WTC11 (cell line): ENCODE results near the gene SCYL3. TPM values are rescaled to one million over a fixed set of nuclear protein-coding genes. Genes with fewer than 3 reads are reported as not detected.

Experiments
- ATAC-seq: fragments of 200-7000 bp; cut with Tn5 transposase; 2 replicates; pipeline ENCODE4 v1.10.0; 2021; ENCODE audit warnings: mild to moderate bottlenecking, moderate library complexity
- Bru-seq: library from RNA; stranded (reverse); fragments of 400-500 nt; gene quantifications from one replicate; lab custom pipeline; 2021; lab: Mats Ljungman, UMichigan
- CTCF ChIA-PET: fragments of 300-600 bp; sonication (Branson Sonifier 250); formaldehyde crosslinking; loops from one replicate; lab custom pipeline; 2021; ENCODE audit warnings: antibody characterized with exemption; lab: Charles Lee
- POLR2A ChIA-PET: fragments of 350-600 bp; sonication (Branson Sonifier 250); formaldehyde crosslinking; loops from one replicate; lab custom pipeline; 2021; ENCODE audit warnings: antibody characterized with exemption; lab: Charles Lee
- DNase-seq: peaks from one replicate; pipeline ENCODE4 v3.0.0; 2021; ENCODE audit warnings: low spot score
- H3K27ac Mint-ChIP-seq: 2 replicates; pipeline ENCODE4 v1.8.0; 2021; ENCODE audit warnings: mixed read lengths
- H3K27me3 Mint-ChIP-seq: 2 replicates; pipeline ENCODE4 v1.8.0; 2021; ENCODE audit warnings: low read depth, mild to moderate bottlenecking, moderate library complexity, mixed read lengths
- H3K36me3 Mint-ChIP-seq: 2 replicates; pipeline ENCODE4 v1.8.0; 2021; ENCODE audit warnings: mixed read lengths
- H3K4me1 Mint-ChIP-seq: 2 replicates; pipeline ENCODE4 v1.8.0; 2022; ENCODE audit warnings: mixed read lengths
- H3K4me3 Mint-ChIP-seq: 2 replicates; pipeline ENCODE4 v1.8.0; 2021; ENCODE audit warnings: mild to moderate bottlenecking, moderate library complexity, mixed read lengths
- H3K9me3 Mint-ChIP-seq: 2 replicates; pipeline ENCODE4 v1.8.0; 2021; ENCODE audit warnings: mixed read lengths
- ATF2 ChIP-seq: sonication (generic); formaldehyde crosslinking; IDR thresholded peaks from 2 replicates; pipeline ENCODE4 v1.8.1; 2022; ENCODE audit warnings: low read depth, missing genetic modification reagents, borderline replicate concordance
- CREB1 ChIP-seq: sonication (generic); formaldehyde crosslinking; IDR thresholded peaks from 2 replicates; pipeline ENCODE4 v1.8.0; 2023; ENCODE audit warnings: mild to moderate bottlenecking, missing genetic modification reagents
- CREM ChIP-seq: sonication (generic); formaldehyde crosslinking; IDR thresholded peaks from 2 replicates; pipeline ENCODE4 v1.8.1; 2022; ENCODE audit warnings: mild to moderate bottlenecking, missing genetic modification reagents, moderate library complexity
- ELF4 ChIP-seq: sonication (generic); formaldehyde crosslinking; IDR thresholded peaks from 2 replicates; pipeline ENCODE4 v1.8.1; 2022; ENCODE audit warnings: low read depth, mild to moderate bottlenecking, moderate library complexity, missing genetic modification reagents
- EMX1 ChIP-seq: fragments of 250-450 bp; sonication (Bioruptor Pico); IDR thresholded peaks from 2 replicates; pipeline ENCODE4 v1.8.0; 2021; ENCODE audit warnings: mild to moderate bottlenecking
- ESRRA ChIP-seq: sonication (generic); formaldehyde crosslinking; IDR thresholded peaks from 2 replicates; pipeline ENCODE4 v1.8.1; 2022; ENCODE audit warnings: mild to moderate bottlenecking, missing genetic modification reagents, borderline replicate concordance
- FOXJ3 ChIP-seq: sonication (generic); formaldehyde crosslinking; IDR thresholded peaks from 2 replicates; pipeline ENCODE4 v1.9.0; 2021; ENCODE audit warnings: missing genetic modification reagents, mild to moderate bottlenecking, borderline replicate concordance
- FOXK1 ChIP-seq: sonication (generic); formaldehyde crosslinking; IDR thresholded peaks from 2 replicates; pipeline ENCODE4 v1.8.0; 2022; ENCODE audit warnings: mild to moderate bottlenecking, moderate library complexity, missing genetic modification reagents
- GABPB1 ChIP-seq: sonication (generic); formaldehyde crosslinking; IDR thresholded peaks from 2 replicates; pipeline ENCODE4 v1.8.1; 2023; ENCODE audit warnings: mild to moderate bottlenecking, missing genetic modification reagents
- GRHL2 ChIP-seq: fragments of 250-450 bp; sonication (Bioruptor Pico); IDR thresholded peaks from 2 replicates; pipeline ENCODE4 v1.8.0; 2022; ENCODE audit warnings: mild to moderate bottlenecking, moderate library complexity; ENCODE audit not compliant: insufficient replicate concordance, severe bottlenecking
- GTF2I ChIP-seq: fragments of 250-450 bp; sonication (Bioruptor Pico); conservative IDR thresholded peaks from 2 replicates; pipeline ENCODE4 v1.4.0; 2021; ENCODE audit warnings: mild to moderate bottlenecking
- HMGA2 ChIP-seq: fragments of 250-450 bp; sonication (Bioruptor Pico); IDR thresholded peaks from 2 replicates; pipeline ENCODE4 v1.4.0; 2021; ENCODE audit warnings: mild to moderate bottlenecking, moderate library complexity
- KAT7 ChIP-seq: sonication (generic); formaldehyde crosslinking; IDR thresholded peaks from 2 replicates; pipeline ENCODE4 v1.8.1; 2023; ENCODE audit warnings: missing genetic modification reagents, mild to moderate bottlenecking, borderline replicate concordance
- MXD4 ChIP-seq: fragments of 250-450 bp; sonication (Bioruptor Pico); IDR thresholded peaks from 2 replicates; pipeline ENCODE4 v1.8.0; 2021; ENCODE audit warnings: mild to moderate bottlenecking, moderate library complexity, borderline replicate concordance
- MYBL2 ChIP-seq: sonication (generic); formaldehyde crosslinking; IDR thresholded peaks from 2 replicates; pipeline ENCODE4 v1.8.1; 2023; ENCODE audit warnings: mild to moderate bottlenecking, moderate library complexity, missing genetic modification reagents
- NFATC4 ChIP-seq: fragments of 250-450 bp; sonication (Bioruptor Pico); IDR thresholded peaks from 2 replicates; pipeline ENCODE4 v1.9.0; 2021; ENCODE audit warnings: mild to moderate bottlenecking
- NFYB ChIP-seq: sonication (generic); formaldehyde crosslinking; conservative IDR thresholded peaks from 2 replicates; pipeline ENCODE4 v1.8.0; 2022; ENCODE audit warnings: low read depth, missing genetic modification reagents
- NR2C2 ChIP-seq: sonication (generic); formaldehyde crosslinking; IDR thresholded peaks from 2 replicates; pipeline ENCODE4 v1.8.0; 2022; ENCODE audit warnings: mild to moderate bottlenecking, missing genetic modification reagents
- PRRX2 ChIP-seq: fragments of 250-450 bp; sonication (Bioruptor Pico); IDR thresholded peaks from 2 replicates; pipeline ENCODE4 v1.8.0; 2021; ENCODE audit warnings: mild to moderate bottlenecking
- TCF7 ChIP-seq: sonication (generic); formaldehyde crosslinking; IDR thresholded peaks from 2 replicates; pipeline ENCODE4 v1.8.0; 2022; ENCODE audit warnings: mild to moderate bottlenecking, low read depth, missing genetic modification reagents, moderate library complexity
- ZNF219 ChIP-seq: sonication (generic); formaldehyde crosslinking; IDR thresholded peaks from 2 replicates; pipeline ENCODE4 v1.8.0; 2023; ENCODE audit warnings: missing genetic modification reagents, mild to moderate bottlenecking, borderline replicate concordance
- ZNF317 ChIP-seq: sonication (generic); formaldehyde crosslinking; IDR thresholded peaks from 2 replicates; pipeline ENCODE4 v1.8.1; 2023; ENCODE audit warnings: low read depth, mild to moderate bottlenecking, moderate library complexity, missing genetic modification reagents, borderline replicate concordance
- ZNF396 ChIP-seq: fragments of 250-450 bp; sonication (Bioruptor Pico); IDR thresholded peaks from 2 replicates; pipeline ENCODE4 v1.8.0; 2021; ENCODE audit warnings: mild to moderate bottlenecking, moderate library complexity, borderline replicate concordance
- ZNF416 ChIP-seq: fragments of 250-450 bp; sonication (Bioruptor Pico); IDR thresholded peaks from 2 replicates; pipeline ENCODE4 v1.9.0; 2021; ENCODE audit warnings: mild to moderate bottlenecking, inconsistent platforms
- ZNF671 ChIP-seq: fragments of 250-450 bp; sonication (Bioruptor Pico); IDR thresholded peaks from 2 replicates; pipeline ENCODE4 v1.8.0; 2021; ENCODE audit warnings: mild to moderate bottlenecking
- long read RNA-seq, 3 experiments: library from RNA in 1 of 3; library from capped mRNA in 1 of 3; library from polyadenylated mRNA in 1 of 3; unstranded in 2 of 3; stranded (forward) in 1 of 3; transcript quantifications; one replicate each; pipeline ENCODE4 v2.0.0, GENCODE V29; 2021
- total RNA-seq: library from RNA; stranded (reverse); gene quantifications from 3 replicates; pipeline ENCODE4 v1.2.3, GENCODE V29; 2021
- TF ChIP-seq, protein P1 (sequence below): sonication (generic); formaldehyde crosslinking; IDR thresholded peaks from 2 replicates; pipeline ENCODE4 v1.8.0; 2022; ENCODE audit warnings: missing genetic modification reagents
- TF ChIP-seq, protein P2 (sequence below): sonication (generic); formaldehyde crosslinking; IDR thresholded peaks from 2 replicates; pipeline ENCODE4 v1.8.0; 2022; ENCODE audit warnings: mild to moderate bottlenecking, missing genetic modification reagents
- TF ChIP-seq, protein P3 (sequence below): sonication (generic); formaldehyde crosslinking; IDR thresholded peaks from 2 replicates; pipeline ENCODE4 v1.8.0; 2023; ENCODE audit warnings: missing genetic modification reagents
- TF ChIP-seq, protein P4 (sequence below): sonication (generic); formaldehyde crosslinking; IDR thresholded peaks from 2 replicates; pipeline ENCODE4 v1.8.1; 2023; ENCODE audit warnings: mild to moderate bottlenecking, missing genetic modification reagents

Gene SCYL3
- total RNA-seq (4.8 to 5.3 TPM (median 4.9 TPM) in 3 replicates), Bru-seq, nascent RNA (percentile 78 among the genes with signal in this experiment)
- long read RNA-seq, experiment 1, full-length matches to known transcripts, result 9 of 26 reads
- long read RNA-seq, experiment 1, partial matches to known transcripts, result 4 of 26 reads
- long read RNA-seq, experiment 1, other reads (novel, unspliced or antisense), result 13 of 26 reads
- long read RNA-seq, experiment 2, partial matches to known transcripts, result 3 of 4 reads
- long read RNA-seq, experiment 2, other reads (novel, unspliced or antisense), result 1 of 4 reads
- long read RNA-seq, experiment 3, full-length matches to known transcripts, result 3 of 4 reads
- long read RNA-seq, experiment 3, partial matches to known transcripts, result 0 of 4 reads
- long read RNA-seq, experiment 3, other reads (novel, unspliced or antisense), result 1 of 4 reads

- no peaks in the 10 kb centered on the region for H3K27me3 Mint-ChIP-seq
- no peaks in the 10 kb centered on the region for H3K36me3 Mint-ChIP-seq
- H3K27ac Mint-ChIP-seq, result peak within 1 kb of the TSS; percentile 100
- H3K4me3 Mint-ChIP-seq, result peak within 1 kb of the TSS; percentile 82
- peak; percentile 87 for DNase-seq
- ChIA-PET CTCF (no interaction called here), POLR2A (interaction anchor here (0.6 to 2.2 kb wide), 6 partner anchors 59 to 628 kb away, joined by 3 to 8 read pairs (median 3); partner anchors contain the start of genes KIFAP3, METTL18 and SLC19A2)
- peak; percentile 89 for ATAC-seq
- peaks cover 60% of the 10 kb centered on the region for H3K4me1 Mint-ChIP-seq
- no peaks in the 10 kb centered on the region for H3K9me3 Mint-ChIP-seq
- TF ChIP-seq, protein P1, sequence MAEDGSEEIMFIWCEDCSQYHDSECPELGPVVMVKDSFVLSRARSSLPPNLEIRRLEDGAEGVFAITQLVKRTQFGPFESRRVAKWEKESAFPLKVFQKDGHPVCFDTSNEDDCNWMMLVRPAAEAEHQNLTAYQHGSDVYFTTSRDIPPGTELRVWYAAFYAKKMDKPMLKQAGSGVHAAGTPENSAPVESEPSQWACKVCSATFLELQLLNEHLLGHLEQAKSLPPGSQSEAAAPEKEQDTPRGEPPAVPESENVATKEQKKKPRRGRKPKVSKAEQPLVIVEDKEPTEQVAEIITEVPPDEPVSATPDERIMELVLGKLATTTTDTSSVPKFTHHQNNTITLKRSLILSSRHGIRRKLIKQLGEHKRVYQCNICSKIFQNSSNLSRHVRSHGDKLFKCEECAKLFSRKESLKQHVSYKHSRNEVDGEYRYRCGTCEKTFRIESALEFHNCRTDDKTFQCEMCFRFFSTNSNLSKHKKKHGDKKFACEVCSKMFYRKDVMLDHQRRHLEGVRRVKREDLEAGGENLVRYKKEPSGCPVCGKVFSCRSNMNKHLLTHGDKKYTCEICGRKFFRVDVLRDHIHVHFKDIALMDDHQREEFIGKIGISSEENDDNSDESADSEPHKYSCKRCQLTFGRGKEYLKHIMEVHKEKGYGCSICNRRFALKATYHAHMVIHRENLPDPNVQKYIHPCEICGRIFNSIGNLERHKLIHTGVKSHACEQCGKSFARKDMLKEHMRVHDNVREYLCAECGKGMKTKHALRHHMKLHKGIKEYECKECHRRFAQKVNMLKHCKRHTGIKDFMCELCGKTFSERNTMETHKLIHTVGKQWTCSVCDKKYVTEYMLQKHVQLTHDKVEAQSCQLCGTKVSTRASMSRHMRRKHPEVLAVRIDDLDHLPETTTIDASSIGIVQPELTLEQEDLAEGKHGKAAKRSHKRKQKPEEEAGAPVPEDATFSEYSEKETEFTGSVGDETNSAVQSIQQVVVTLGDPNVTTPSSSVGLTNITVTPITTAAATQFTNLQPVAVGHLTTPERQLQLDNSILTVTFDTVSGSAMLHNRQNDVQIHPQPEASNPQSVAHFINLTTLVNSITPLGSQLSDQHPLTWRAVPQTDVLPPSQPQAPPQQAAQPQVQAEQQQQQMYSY (CRISPR knock-in tag), result no peak
- TF ChIP-seq ELF4 (CRISPR knock-in tag), result no peak
- TF ChIP-seq ZNF671 (CRISPR knock-in tag), result no peak
- TF ChIP-seq ESRRA (CRISPR knock-in tag), result no peak
- 0 out of 2 replicates have a peak, but pooled peaks have one; percentile 16 for TF ChIP-seq FOXK1 (CRISPR knock-in tag)
- no peak for TF ChIP-seq CREB1
- TF ChIP-seq HMGA2 (CRISPR knock-in tag), result no peak; the same call in 1 of the 2 replicates
- no peak for TF ChIP-seq ZNF317
- peak; percentile 48 for TF ChIP-seq GABPB1 (CRISPR knock-in tag)
- TF ChIP-seq FOXJ3, result no peak
- no peak for TF ChIP-seq ZNF219 (CRISPR knock-in tag)
- TF ChIP-seq GRHL2 (CRISPR knock-in tag), result no peak
- TF ChIP-seq MXD4 (CRISPR knock-in tag), result peak; percentile 73; the same call in 1 of the 2 replicates
- TF ChIP-seq, protein P2, sequence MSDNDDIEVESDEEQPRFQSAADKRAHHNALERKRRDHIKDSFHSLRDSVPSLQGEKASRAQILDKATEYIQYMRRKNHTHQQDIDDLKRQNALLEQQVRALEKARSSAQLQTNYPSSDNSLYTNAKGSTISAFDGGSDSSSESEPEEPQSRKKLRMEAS (CRISPR knock-in tag), result peak; percentile 32; the same call in 1 of the 2 replicates
- TF ChIP-seq, protein P3, sequence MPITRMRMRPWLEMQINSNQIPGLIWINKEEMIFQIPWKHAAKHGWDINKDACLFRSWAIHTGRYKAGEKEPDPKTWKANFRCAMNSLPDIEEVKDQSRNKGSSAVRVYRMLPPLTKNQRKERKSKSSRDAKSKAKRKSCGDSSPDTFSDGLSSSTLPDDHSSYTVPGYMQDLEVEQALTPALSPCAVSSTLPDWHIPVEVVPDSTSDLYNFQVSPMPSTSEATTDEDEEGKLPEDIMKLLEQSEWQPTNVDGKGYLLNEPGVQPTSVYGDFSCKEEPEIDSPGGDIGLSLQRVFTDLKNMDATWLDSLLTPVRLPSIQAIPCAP (CRISPR knock-in tag), result no peak
- TF ChIP-seq ATF2 (CRISPR knock-in tag), result no peak
- TF ChIP-seq ZNF416 (CRISPR knock-in tag), result no peak
- TF ChIP-seq CREM, result peak; percentile 83; the same call in 1 of the 2 replicates
- TF ChIP-seq KAT7 (CRISPR knock-in tag), result 0 out of 2 replicates have a peak, but pooled peaks have one; percentile 51
- TF ChIP-seq TCF7 (CRISPR knock-in tag), result no peak
- TF ChIP-seq GTF2I (CRISPR knock-in tag), result no peak
- no peak; the same call in 1 of the 2 replicates for TF ChIP-seq PRRX2
- TF ChIP-seq EMX1 (CRISPR knock-in tag), result 0 out of 2 replicates have a peak, but pooled peaks have one; percentile 48
- TF ChIP-seq NR2C2 (CRISPR knock-in tag), result no peak
- no peak for TF ChIP-seq MYBL2 (CRISPR knock-in tag)
- TF ChIP-seq NFYB, result 0 out of 2 replicates have a peak, but pooled peaks have one; percentile 33
- TF ChIP-seq, protein P4, sequence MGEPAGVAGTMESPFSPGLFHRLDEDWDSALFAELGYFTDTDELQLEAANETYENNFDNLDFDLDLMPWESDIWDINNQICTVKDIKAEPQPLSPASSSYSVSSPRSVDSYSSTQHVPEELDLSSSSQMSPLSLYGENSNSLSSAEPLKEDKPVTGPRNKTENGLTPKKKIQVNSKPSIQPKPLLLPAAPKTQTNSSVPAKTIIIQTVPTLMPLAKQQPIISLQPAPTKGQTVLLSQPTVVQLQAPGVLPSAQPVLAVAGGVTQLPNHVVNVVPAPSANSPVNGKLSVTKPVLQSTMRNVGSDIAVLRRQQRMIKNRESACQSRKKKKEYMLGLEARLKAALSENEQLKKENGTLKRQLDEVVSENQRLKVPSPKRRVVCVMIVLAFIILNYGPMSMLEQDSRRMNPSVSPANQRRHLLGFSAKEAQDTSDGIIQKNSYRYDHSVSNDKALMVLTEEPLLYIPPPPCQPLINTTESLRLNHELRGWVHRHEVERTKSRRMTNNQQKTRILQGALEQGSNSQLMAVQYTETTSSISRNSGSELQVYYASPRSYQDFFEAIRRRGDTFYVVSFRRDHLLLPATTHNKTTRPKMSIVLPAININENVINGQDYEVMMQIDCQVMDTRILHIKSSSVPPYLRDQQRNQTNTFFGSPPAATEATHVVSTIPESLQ, result no peak
- peak; percentile 55; the same call in 1 of the 2 replicates for TF ChIP-seq NFATC4 (CRISPR knock-in tag)
- TF ChIP-seq ZNF396 (CRISPR knock-in tag), result peak; percentile 67; the same call in 1 of the 2 replicates
Measured at GRCh38 chr1:169893645-169894423, at the start of gene SCYL3. TSS of gene SCYL3 (minus strand) at chr1:169893896. CDS start at chr1:169888840, 5,056 bp downstream.
